SK-N-MC (cell line): ENCODE measurements around the gene IQCE.

Experiments
- FOXP2 ChIP-seq: optimal IDR thresholded peaks from 2 replicates; pipeline ENCODE3; 2011; ENCODE audit warnings: mild to moderate bottlenecking, moderate library complexity; ENCODE audit not compliant: insufficient read depth; ENCODE audit errors: extremely low read length, control extremely low read depth
- POLR2AphosphoS5 ChIP-seq: IDR thresholded peaks from 2 replicates; pipeline ENCODE4 v1.6.1; 2012; ENCODE audit warnings: mild to moderate bottlenecking, low read depth, low read length, borderline replicate concordance

DNA sequence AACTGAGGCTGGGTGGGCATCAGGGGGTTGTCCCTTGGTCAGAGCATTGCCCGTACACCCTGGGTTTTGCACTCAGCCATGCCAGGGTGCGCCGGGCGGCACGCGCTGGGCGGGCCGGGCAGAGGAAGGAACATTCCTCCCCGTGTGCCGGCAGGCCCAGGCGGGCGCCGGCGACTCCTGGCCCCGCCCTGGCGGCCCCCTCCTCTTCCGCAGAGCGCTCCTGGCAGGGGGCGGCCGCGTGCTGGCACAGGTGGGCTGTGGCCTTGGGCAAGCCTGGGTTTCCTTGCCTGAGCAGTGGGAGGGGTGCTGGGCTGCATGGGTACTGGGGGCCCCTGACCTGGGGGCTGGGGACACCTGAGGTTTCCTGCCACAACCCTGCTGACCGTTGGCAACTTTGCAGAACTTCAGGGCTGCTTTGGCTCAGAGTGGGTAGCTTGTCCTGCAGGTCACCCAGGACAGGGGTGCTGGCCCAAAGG, 35.3 kb upstream of the IQCE start:
- TF ChIP-seq POLR2AphosphoS5: no peak
- TF ChIP-seq FOXP2: no peak
